ENCODE measurements around the gene WASHC4.
"Not testable (repeated sequence)": the region's sequence is repeated elsewhere in the genome, so short reads cannot be mapped to it uniquely, and the experiment has no call there.

WASHC4 gene

GRCh38 chr12:105095338-105095737 is 12.2 kb upstream of the WASHC4 start:
- not testable (repeated sequence) for FAIRE-seq

GRCh38 chr12:105099356-105099755 is 8.2 kb upstream of the WASHC4 start:
- no peak for FAIRE-seq

GRCh38 chr12:105100207-105100985 is 7.1 kb upstream of the WASHC4 start:
- no peak for FAIRE-seq

- peak; percentile 97 for FAIRE-seq
Measured at GRCh38 chr12:105100998-105101397, 6.5 kb upstream of the WASHC4 start.

GRCh38 chr12:105102673-105103072 is 4.9 kb upstream of the WASHC4 start:
- no peak for FAIRE-seq

GRCh38 chr12:105104762-105105161 is 2.8 kb upstream of the WASHC4 start:
- no peak for FAIRE-seq

GRCh38 chr12:105106621-105107020 is 910 bp upstream of the WASHC4 start:
- no peak for FAIRE-seq

GRCh38 chr12:105107171-105107493 is 399 bp upstream of the WASHC4 start:
- no peak for FAIRE-seq

- no peak for FAIRE-seq
Measured at GRCh38 chr12:105109465-105110212, 2.1 kb downstream of the WASHC4 start.

GRCh38 chr12:105110851-105111250 is 3.3 kb downstream of the WASHC4 start:
- no peak for FAIRE-seq

GRCh38 chr12:105113094-105113493 is 5.6 kb downstream of the WASHC4 start:
- no peak for FAIRE-seq

GRCh38 chr12:105116969-105117368 is 9.4 kb downstream of the WASHC4 start:
- no peak for FAIRE-seq

GRCh38 chr12:105120551-105120950 is 13.0 kb downstream of the WASHC4 start:
- FAIRE-seq, result no peak

GRCh38 chr12:105138248-105138647 is 30.7 kb downstream of the WASHC4 start:
- no peak for FAIRE-seq

- FAIRE-seq, result no peak
Measured at GRCh38 chr12:105141320-105141922, 33.9 kb downstream of the WASHC4 start.

GRCh38 chr12:105142259-105142658 is 34.7 kb downstream of the WASHC4 start:
- no peak for FAIRE-seq

GRCh38 chr12:105156260-105156659 is 48.7 kb downstream of the WASHC4 start:
- FAIRE-seq, result peak; percentile 93

GRCh38 chr12:105157606-105158005 is 50.1 kb downstream of the WASHC4 start:
- FAIRE-seq, result no peak

GRCh38 chr12:105158876-105159275 is 51.3 kb downstream of the WASHC4 start:
- FAIRE-seq, result no peak

GRCh38 chr12:105162174-105162573 is 54.6 kb downstream of the WASHC4 start:
- FAIRE-seq, result no peak

GRCh38 chr12:105164068-105164467 is 56.5 kb downstream of the WASHC4 start:
- no peak for FAIRE-seq

GRCh38 chr12:105166736-105167135 is 59.2 kb downstream of the WASHC4 start:
- FAIRE-seq, result no peak

- FAIRE-seq, result no peak
Measured at GRCh38 chr12:105167346-105167745, 59.8 kb downstream of the WASHC4 start.

- no peak for FAIRE-seq
Measured at GRCh38 chr12:105168006-105168405, 60.5 kb downstream of the WASHC4 start.
